Measurements from ENCODE around the gene CDC42BPG.

DNA sequence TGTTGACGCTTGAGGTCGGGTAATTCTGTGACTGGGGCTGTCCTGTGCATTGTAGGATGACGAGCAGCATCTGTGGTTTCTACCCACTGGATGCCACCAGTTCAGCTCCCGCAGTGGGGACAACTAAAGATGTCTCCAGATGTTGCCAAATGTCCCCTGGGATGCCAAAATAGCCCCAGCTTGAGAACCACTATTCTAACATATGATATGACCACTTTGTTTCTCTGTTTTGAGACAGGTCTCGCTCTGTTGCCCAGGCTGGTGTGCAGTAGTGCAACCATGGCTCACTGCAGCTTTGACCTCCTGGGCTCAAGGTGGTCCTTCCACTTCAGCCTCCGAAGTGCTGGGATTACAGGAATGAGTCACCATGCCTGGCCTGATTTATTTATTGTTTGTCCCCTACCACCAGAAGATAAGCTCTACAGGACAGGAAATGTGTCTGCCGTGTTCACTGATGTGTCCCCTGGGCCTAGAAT is 29.7 kb downstream of the CDC42BPG start:
- TF ChIP-seq, protein P1, sequence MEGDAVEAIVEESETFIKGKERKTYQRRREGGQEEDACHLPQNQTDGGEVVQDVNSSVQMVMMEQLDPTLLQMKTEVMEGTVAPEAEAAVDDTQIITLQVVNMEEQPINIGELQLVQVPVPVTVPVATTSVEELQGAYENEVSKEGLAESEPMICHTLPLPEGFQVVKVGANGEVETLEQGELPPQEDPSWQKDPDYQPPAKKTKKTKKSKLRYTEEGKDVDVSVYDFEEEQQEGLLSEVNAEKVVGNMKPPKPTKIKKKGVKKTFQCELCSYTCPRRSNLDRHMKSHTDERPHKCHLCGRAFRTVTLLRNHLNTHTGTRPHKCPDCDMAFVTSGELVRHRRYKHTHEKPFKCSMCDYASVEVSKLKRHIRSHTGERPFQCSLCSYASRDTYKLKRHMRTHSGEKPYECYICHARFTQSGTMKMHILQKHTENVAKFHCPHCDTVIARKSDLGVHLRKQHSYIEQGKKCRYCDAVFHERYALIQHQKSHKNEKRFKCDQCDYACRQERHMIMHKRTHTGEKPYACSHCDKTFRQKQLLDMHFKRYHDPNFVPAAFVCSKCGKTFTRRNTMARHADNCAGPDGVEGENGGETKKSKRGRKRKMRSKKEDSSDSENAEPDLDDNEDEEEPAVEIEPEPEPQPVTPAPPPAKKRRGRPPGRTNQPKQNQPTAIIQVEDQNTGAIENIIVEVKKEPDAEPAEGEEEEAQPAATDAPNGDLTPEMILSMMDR (conservative IDR thresholded peaks at IDR 0.05 in 1 of 2, IDR thresholded peaks at IDR 0.05 in 1 of 2; ENCODE audit: low read depth in 1 of 2, low read length in 2 of 2): no peak
- TF ChIP-seq EZH2 (IDR thresholded peaks at IDR 0.05; ENCODE audit: low read length, missing control alignments): no peak
